IPS-20b (cell line): ENCODE data around the gene HBS1L.

ENCODE experiments used
- H3K27ac ChIP-seq: one replicate; pipeline ENCODE4 v1.5.1; 2013; ENCODE audit warnings: low read length
- H3K27me3 ChIP-seq: 2 replicates; pipeline ENCODE4 v1.6.1; 2013; ENCODE audit warnings: mild to moderate bottlenecking, low read length, inconsistent platforms; ENCODE audit not compliant: insufficient read depth
- H3K36me3 ChIP-seq: 2 replicates; pipeline ENCODE4 v1.6.1; 2013; ENCODE audit warnings: low read depth, mild to moderate bottlenecking, inconsistent platforms, low read length, moderate library complexity; ENCODE audit not compliant: insufficient read depth
- H3K4me1 ChIP-seq: 2 replicates; pipeline ENCODE4 v1.6.1; 2013; ENCODE audit warnings: mild to moderate bottlenecking, control low read depth, inconsistent platforms, low read length, moderate library complexity; ENCODE audit not compliant: insufficient read depth
- H3K4me3 ChIP-seq: 2 replicates; pipeline ENCODE4 v1.5.1; 2013; ENCODE audit warnings: mild to moderate bottlenecking, low read length, inconsistent platforms
- H3K9ac ChIP-seq: 2 replicates; pipeline ENCODE4 v1.6.1; 2013; ENCODE audit warnings: low read depth, mild to moderate bottlenecking, inconsistent platforms, low read length, moderate library complexity
- H3K9me3 ChIP-seq: 2 replicates; pipeline ENCODE4 v1.6.1; 2013; ENCODE audit warnings: mild to moderate bottlenecking, low read depth, low read length, inconsistent platforms; ENCODE audit not compliant: insufficient read depth

The HBS1L gene

DNA sequence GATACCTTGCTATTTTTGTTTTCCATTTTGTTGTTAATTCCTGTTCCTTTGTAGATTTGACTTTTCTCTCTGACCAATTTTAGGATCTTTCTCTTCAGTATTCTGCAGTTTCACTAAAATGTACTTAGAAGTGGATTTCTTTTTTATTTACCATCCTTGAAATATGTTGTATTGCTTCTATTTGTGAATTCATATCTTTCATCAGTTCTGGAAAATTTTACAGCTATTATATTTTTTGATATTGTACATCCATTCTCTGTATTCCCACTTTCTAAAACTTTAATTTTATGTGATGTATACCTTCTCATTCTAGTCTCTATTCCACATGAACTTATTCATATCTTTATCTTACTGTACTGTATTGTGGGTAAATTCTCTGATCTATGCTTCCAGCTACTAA lies 95.0 kb downstream of the HBS1L start:
- Histone ChIP-seq H3K27ac (no peak overlapping the region), H3K4me1 (no peaks in the 10 kb centered on the region), H3K9me3 (no peaks in the 10 kb centered on the region), H3K36me3 (peaks cover 13% of the 10 kb centered on the region), H3K9ac (no peak overlapping the region), H3K4me3 (no peak overlapping the region), H3K27me3 (no peaks in the 10 kb centered on the region)

DNA sequence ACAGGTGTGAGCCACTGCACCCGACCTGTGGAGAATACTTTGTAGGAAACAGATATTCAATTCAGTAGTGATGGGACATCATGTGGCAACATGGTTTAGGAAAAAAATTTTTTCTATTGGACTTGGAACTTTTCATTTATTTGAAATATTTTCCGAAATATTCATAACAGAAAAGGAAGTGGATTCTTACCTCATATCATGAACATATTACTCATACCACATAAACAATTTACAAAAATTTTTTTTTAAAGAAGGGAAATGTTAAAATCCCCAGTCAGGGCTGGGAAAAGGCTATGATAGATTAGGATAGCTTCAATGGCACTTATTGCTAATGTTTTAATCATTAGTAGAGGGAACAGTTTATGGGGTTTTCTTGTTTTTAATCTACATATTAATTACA lies 97.9 kb downstream of the HBS1L start:
- Histone ChIP-seq H3K27me3 (no peaks in the 10 kb centered on the region), H3K9me3 (no peaks in the 10 kb centered on the region), H3K9ac (no peak overlapping the region), H3K27ac (no peak overlapping the region), H3K36me3 (no peaks in the 10 kb centered on the region), H3K4me1 (no peaks in the 10 kb centered on the region), H3K4me3 (no peak overlapping the region)

- no peaks in the 10 kb centered on the region for H3K4me1 ChIP-seq
- H3K27me3 ChIP-seq = no peaks in the 10 kb centered on the region
- no peaks in the 10 kb centered on the region for H3K9me3 ChIP-seq
- no peak overlapping the region for H3K9ac ChIP-seq
- no peak overlapping the region for H3K4me3 ChIP-seq
- no peaks in the 10 kb centered on the region for H3K36me3 ChIP-seq
- H3K27ac ChIP-seq = no peak overlapping the region
Measured at GRCh38 chr6:134956032-134956431, 98.6 kb downstream of the HBS1L start.

DNA sequence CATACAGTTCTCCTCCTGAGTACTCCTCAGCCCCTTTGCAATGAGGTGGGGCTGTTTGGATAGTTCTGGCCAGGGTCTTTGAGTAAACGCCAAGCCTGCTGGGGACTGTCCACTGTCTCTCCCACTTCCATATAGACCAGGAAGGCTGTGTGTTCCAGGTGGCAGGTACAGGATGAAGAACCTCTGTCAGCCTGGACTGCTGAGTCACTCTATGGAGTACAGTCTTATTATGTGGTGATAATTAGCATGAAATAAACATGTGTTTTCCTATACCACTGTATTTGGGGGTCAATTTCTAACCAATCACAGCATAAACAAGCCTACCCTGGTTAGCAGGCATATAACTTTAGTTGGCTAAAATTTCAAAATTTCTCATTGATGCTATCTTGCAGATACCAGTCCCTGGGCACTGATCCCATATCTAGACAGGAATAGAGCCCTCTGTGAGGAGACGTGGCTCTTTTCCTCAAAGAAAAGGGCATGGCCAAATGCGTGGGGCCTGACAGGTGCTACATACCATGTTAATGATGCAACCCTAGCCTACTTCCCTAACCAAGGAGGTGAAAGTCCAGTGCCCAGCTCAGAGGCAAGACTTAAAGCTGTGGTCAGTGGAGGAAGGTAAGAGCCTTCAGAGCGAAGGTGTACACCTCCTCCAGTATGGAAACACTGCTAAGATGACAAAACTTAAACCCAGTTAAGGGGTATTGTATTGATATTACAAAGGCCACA lies 100.2 kb downstream of the HBS1L start:
- no peaks in the 10 kb centered on the region for H3K27me3 ChIP-seq
- H3K36me3 ChIP-seq = no peaks in the 10 kb centered on the region
- no peak overlapping the region for H3K4me3 ChIP-seq
- no peak overlapping the region for H3K9ac ChIP-seq
- H3K27ac ChIP-seq = no peak overlapping the region
- no peaks in the 10 kb centered on the region for H3K4me1 ChIP-seq
- no peaks in the 10 kb centered on the region for H3K9me3 ChIP-seq

DNA sequence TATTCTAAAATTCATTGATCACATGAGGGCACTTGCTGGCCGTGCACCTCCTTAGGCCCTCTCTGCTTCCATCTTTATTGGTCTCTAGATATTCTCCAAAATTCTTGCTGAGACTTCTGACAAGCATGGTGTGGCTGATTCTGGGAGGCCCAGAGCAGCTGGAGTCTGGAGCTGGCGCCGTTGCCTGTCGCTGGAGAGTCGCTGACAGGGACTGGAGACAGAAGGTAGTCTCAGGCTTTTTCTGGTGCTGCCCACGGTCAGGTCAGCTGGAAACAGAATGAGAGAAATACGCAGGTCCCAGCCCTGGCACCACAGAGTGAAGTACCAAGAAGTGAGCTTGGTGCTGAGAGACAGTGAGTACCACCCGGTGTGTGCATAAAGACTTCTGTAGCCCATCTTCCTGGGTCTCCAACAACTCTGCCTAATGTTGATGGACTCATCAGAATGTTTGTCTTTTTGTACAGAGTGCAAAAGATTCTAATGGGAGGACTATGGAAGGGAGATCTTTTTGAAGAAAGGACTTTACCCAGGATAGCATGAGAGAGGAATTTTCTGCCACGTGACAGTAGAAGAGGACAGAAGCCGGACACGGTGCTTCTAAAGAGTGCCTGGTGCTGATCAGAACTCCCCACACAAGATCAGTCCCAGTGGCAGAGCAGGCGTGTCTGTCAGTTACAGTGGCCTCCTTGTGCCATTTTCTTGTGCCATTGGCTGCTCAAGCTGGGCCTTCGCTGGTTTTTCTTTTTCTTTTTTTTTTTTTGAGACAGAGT lies 102.9 kb downstream of the HBS1L start:
- H3K4me3 ChIP-seq = no peak overlapping the region

GRCh38 chr6:134950482-134950881 lies 104.1 kb downstream of the HBS1L start:
- no peaks in the 10 kb centered on the region for H3K4me1 ChIP-seq
- no peaks in the 10 kb centered on the region for H3K36me3 ChIP-seq
- no peak overlapping the region for H3K27ac ChIP-seq
- H3K9ac ChIP-seq = no peak overlapping the region
- H3K27me3 ChIP-seq = no peaks in the 10 kb centered on the region
- no peaks in the 10 kb centered on the region for H3K9me3 ChIP-seq
- no peak overlapping the region for H3K4me3 ChIP-seq

More for the DNA sequence above, 102.9 kb downstream of the HBS1L start:
- no peaks in the 10 kb centered on the region for H3K4me1 ChIP-seq
- no peak overlapping the region for H3K27ac ChIP-seq
- H3K9ac ChIP-seq = no peak overlapping the region
- H3K27me3 ChIP-seq = no peaks in the 10 kb centered on the region
- no peaks in the 10 kb centered on the region for H3K9me3 ChIP-seq
- no peaks in the 10 kb centered on the region for H3K36me3 ChIP-seq

DNA sequence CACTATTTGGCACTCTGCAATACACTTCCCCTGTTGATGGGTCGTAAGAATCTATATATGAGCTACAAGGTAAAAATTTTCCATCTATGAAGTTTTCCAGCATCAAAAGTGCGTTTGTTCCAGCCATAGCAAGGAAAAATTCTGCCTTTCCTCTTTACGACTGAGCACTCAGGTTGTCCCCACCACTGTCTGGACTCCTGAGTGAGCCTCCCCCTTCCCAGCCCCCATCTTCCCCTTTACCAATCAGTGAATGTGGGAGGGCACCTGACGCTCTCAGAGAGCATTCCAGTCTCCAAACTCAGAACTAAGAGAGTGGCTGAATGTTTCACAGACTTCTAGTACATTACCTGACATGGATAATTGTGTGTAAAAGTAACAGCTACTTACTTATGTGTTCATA lies 104.7 kb downstream of the HBS1L start, which contains the start of gene ALDH8A1:
TSS of gene ALDH8A1 (minus strand) at position 175 of the 400 bp plus-strand sequence. CDS start at position 127, 48 bp downstream.
- H3K27ac ChIP-seq = no peak within 1 kb of the TSS
- no peak within 1 kb of the TSS for H3K4me3 ChIP-seq
- no peak within 1 kb of the TSS for H3K9ac ChIP-seq
- no peaks in the 10 kb centered on the region for H3K9me3 ChIP-seq
- H3K36me3 ChIP-seq = no peaks in the 10 kb centered on the region
- H3K27me3 ChIP-seq = no peaks in the 10 kb centered on the region
- no peaks in the 10 kb centered on the region for H3K4me1 ChIP-seq

DNA sequence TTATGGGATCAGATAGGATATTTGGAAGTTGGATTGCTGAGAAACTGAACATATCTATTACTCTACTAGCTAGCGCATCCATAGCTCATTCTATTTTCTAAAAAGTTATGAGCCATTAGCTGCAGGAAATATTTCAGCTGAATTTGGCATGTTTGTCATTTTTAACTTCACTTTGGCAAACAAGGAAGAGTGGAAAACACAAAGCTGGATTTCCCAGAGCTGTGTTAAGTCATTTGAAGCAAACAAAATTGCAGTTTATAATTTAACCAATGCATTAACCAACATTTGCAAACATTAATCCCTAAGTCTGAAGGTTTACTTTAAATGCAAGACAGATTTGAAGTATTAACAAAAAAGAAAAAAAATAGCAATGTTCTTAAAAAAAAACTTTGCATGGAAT lies 105.9 kb downstream of the HBS1L start:
- Histone ChIP-seq H3K9me3 (no peaks in the 10 kb centered on the region), H3K36me3 (no peaks in the 10 kb centered on the region), H3K4me3 (no peak overlapping the region), H3K27me3 (no peaks in the 10 kb centered on the region), H3K4me1 (no peaks in the 10 kb centered on the region), H3K27ac (no peak overlapping the region), H3K9ac (no peak overlapping the region)

GRCh38 chr6:134948142-134948541 lies 106.5 kb downstream of the HBS1L start:
- H3K9ac ChIP-seq = no peak overlapping the region
- H3K4me1 ChIP-seq = no peaks in the 10 kb centered on the region
- no peaks in the 10 kb centered on the region for H3K27me3 ChIP-seq
- no peaks in the 10 kb centered on the region for H3K36me3 ChIP-seq
- H3K9me3 ChIP-seq = no peaks in the 10 kb centered on the region
- H3K4me3 ChIP-seq = no peak overlapping the region
- H3K27ac ChIP-seq = no peak overlapping the region

GRCh38 chr6:134945045-134945444 lies 109.6 kb downstream of the HBS1L start:
- H3K9me3 ChIP-seq = no peaks in the 10 kb centered on the region
- H3K4me1 ChIP-seq = no peaks in the 10 kb centered on the region
- no peak overlapping the region for H3K4me3 ChIP-seq
- H3K36me3 ChIP-seq = no peaks in the 10 kb centered on the region
- no peaks in the 10 kb centered on the region for H3K27me3 ChIP-seq
- no peak overlapping the region for H3K9ac ChIP-seq
- H3K27ac ChIP-seq = no peak overlapping the region

- Histone ChIP-seq H3K27ac (no peak overlapping the region), H3K27me3 (no peaks in the 10 kb centered on the region), H3K9me3 (no peaks in the 10 kb centered on the region), H3K4me3 (no peak overlapping the region), H3K9ac (no peak overlapping the region), H3K4me1 (no peaks in the 10 kb centered on the region), H3K36me3 (no peaks in the 10 kb centered on the region)
Measured at GRCh38 chr6:134943522-134944111, 111.0 kb downstream of the HBS1L start.

DNA sequence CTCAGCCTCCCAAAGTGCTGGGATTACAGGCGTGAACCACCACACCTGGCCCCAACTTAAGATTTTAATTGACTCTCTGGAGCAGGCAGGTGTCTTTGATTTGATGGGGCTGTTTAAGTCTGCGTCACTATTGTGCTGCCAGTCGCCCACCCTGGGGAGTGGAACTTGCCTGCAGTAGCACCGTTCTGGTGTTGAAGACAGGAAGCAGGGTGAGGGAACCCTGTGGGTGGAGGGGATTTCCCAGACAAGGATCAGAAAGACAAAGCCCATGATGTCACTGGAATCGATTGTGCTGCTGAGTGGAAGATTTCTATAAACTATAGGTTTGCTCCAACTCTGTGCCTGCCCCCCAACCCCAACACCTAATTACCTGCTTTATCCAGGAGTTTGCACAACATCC lies 115.7 kb downstream of the HBS1L start:
- Histone ChIP-seq H3K4me1 (no peaks in the 10 kb centered on the region), H3K4me3 (no peak overlapping the region), H3K27me3 (no peaks in the 10 kb centered on the region), H3K27ac (no peak overlapping the region), H3K36me3 (no peaks in the 10 kb centered on the region), H3K9ac (no peak overlapping the region), H3K9me3 (no peaks in the 10 kb centered on the region)
